ENCODE data around the gene TSSC4.

DNA sequence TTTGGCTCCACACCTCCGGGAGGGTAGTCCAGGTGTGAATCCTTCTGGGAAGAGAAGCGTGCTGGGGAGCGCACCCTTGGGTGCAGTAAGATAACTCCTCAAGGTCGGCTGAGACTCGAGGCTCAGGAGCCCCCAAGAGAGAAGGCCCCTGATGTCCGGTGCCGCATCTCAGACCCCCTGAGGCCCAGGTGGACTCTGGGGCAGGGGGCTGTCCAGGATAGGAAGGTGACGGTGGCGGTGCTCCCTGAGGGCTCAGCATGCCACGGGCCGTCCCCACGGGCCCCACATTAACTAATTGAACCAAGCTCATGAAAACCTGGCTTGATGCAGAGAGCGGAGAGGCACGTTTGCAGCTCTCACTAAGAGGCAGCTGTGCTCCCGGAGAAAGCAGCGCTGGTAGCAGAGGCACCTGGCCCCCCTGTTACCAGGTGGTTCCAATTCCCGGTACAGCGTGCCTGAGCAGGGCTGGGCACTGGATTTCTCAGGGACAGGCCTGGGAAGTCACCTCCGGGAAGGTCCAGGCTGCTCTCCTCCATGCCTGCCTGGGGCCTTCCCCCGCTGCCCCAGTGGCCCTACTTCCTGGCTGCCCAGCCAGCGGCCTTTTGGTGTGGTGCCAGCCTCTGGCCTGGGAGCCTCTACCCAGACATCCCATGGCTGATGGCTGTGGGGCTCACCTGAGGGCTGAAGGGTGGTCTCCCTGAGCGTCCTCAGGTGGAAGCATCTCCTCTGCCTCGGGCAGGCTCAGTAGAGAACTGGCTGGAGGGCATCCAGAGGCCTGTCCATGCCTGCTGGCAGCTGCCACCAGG is 45.4 kb downstream of the TSSC4 start:
- TF ChIP-seq, protein P1, sequence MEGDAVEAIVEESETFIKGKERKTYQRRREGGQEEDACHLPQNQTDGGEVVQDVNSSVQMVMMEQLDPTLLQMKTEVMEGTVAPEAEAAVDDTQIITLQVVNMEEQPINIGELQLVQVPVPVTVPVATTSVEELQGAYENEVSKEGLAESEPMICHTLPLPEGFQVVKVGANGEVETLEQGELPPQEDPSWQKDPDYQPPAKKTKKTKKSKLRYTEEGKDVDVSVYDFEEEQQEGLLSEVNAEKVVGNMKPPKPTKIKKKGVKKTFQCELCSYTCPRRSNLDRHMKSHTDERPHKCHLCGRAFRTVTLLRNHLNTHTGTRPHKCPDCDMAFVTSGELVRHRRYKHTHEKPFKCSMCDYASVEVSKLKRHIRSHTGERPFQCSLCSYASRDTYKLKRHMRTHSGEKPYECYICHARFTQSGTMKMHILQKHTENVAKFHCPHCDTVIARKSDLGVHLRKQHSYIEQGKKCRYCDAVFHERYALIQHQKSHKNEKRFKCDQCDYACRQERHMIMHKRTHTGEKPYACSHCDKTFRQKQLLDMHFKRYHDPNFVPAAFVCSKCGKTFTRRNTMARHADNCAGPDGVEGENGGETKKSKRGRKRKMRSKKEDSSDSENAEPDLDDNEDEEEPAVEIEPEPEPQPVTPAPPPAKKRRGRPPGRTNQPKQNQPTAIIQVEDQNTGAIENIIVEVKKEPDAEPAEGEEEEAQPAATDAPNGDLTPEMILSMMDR (IDR thresholded peaks at IDR 0.05 in 2 of 3, conservative IDR thresholded peaks at IDR 0.05 in 1 of 3; ENCODE audit: insufficient read depth in 2 of 3, low read depth in 1 of 3, low read length in 3 of 3) = no peak
- TF ChIP-seq ZKSCAN1 (IDR thresholded peaks at IDR 0.05; ENCODE audit: low read depth, low read length) (no peak), BHLHE40 (IDR thresholded peaks at IDR 0.05; ENCODE audit: low read length) (no peak), KLF1 (tag; IDR thresholded peaks at IDR 0.05) (no peak), BACH1 (tag; IDR thresholded peaks at IDR 0.05) (no peak), RBM22 (IDR thresholded peaks at IDR 0.05; ENCODE audit: low read depth, low read length, poor library complexity, severe bottlenecking) (no peak), FOXA1 (IDR thresholded peaks at IDR 0.05; ENCODE audit: borderline replicate concordance) (no peak), FOXJ3 (CRISPR knock-in tag; IDR thresholded peaks at IDR 0.05) (no peak)
- TF ChIP-seq, protein P2, sequence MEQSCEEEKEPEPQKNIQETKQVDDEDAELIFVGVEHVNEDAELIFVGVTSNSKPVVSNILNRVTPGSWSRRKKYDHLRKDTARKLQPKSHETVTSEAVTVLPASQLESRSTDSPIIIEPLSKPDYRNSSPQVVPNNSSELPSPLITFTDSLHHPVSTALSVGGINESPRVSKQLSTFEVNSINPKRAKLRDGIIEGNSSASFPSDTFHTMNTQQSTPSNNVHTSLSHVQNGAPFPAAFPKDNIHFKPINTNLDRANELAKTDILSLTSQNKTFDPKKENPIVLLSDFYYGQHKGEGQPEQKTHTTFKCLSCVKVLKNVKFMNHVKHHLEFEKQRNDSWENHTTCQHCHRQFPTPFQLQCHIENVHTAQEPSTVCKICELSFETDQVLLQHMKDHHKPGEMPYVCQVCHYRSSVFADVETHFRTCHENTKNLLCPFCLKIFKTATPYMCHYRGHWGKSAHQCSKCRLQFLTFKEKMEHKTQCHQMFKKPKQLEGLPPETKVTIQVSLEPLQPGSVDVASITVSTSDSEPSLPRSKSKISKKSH (CRISPR knock-in tag; IDR thresholded peaks at IDR 0.05) = no peak

Data from K562 (cell line).